Keratinocyte (primary cell): ENCODE data around the gene SLC9A3. TPM values are rescaled to one million over a fixed set of nuclear protein-coding genes. Genes with fewer than 3 reads are reported as not detected.

Source experiments
- DNase-seq: peaks from one replicate; pipeline ENCODE4 v3.0.0-alpha.2; 2011; ENCODE audit warnings: low read depth, missing footprints, low spot score
- FAIRE-seq: peaks from 2 replicates; lab custom pipeline; 2011; peaks lifted over from hg19 to GRCh38; lab: Jason Lieb, UNC
- H2AFZ ChIP-seq: 2 replicates; pipeline ENCODE4 v1.6.0; 2012; ENCODE audit warnings: low read length, control low read depth, inconsistent platforms; ENCODE audit not compliant: control insufficient read depth
- H3K27ac ChIP-seq: 2 replicates; pipeline ENCODE4 v1.5.1; 2011; ENCODE audit warnings: low read length; ENCODE audit not compliant: control insufficient read depth, insufficient read depth
- H3K27me3 ChIP-seq: 3 replicates; pipeline ENCODE4 v1.6.0; 2011; ENCODE audit warnings: low read length; ENCODE audit not compliant: control insufficient read depth, insufficient read depth; ENCODE audit errors: extremely low read depth
- H3K36me3 ChIP-seq, 2 experiments: 2 replicates in 1 of 2; 3 replicates in 1 of 2; pipeline ENCODE4 v1.5.1; 2011; ENCODE audit warnings: low read length in 2 of 2, mild to moderate bottlenecking in 1 of 2; ENCODE audit not compliant: control insufficient read depth in 2 of 2, insufficient read depth in 2 of 2; ENCODE audit errors: extremely low read depth in 1 of 2
- H3K4me1 ChIP-seq: 3 replicates; pipeline ENCODE4 v1.5.1; 2011; ENCODE audit warnings: low read length; ENCODE audit not compliant: control insufficient read depth, insufficient read depth; ENCODE audit errors: extremely low read depth
- H3K4me2 ChIP-seq: 3 replicates; pipeline ENCODE4 v1.6.0; 2011; ENCODE audit warnings: low read depth, low read length; ENCODE audit not compliant: control insufficient read depth, insufficient read depth; ENCODE audit errors: extremely low read depth
- H3K4me3 ChIP-seq, 3 experiments: fragments of 200-600 bp in 1 of 3; sonication (generic) in 1 of 3; 2 replicates in 2 of 3; 3 replicates in 1 of 3; pipeline ENCODE4 v1.5.1; 2011 to 2016; ENCODE audit warnings: low read length in 3 of 3, mild to moderate bottlenecking in 3 of 3, control low read depth in 2 of 3, inconsistent platforms in 1 of 3, low read depth in 1 of 3, mixed read lengths in 1 of 3, mixed run types in 1 of 3, moderate library complexity in 1 of 3; ENCODE audit not compliant: control insufficient read depth in 2 of 3, insufficient read depth in 2 of 3; ENCODE audit errors: extremely low read depth in 1 of 3
- H3K79me2 ChIP-seq: 2 replicates; pipeline ENCODE4 v1.6.0; 2012; ENCODE audit warnings: low read length; ENCODE audit not compliant: control insufficient read depth, insufficient read depth
- H3K9ac ChIP-seq: 3 replicates; pipeline ENCODE4 v1.6.0; 2011; ENCODE audit warnings: low read length; ENCODE audit not compliant: control insufficient read depth, insufficient read depth; ENCODE audit errors: extremely low read depth
- H3K9me1 ChIP-seq: 3 replicates; pipeline ENCODE4 v1.6.0; 2011; ENCODE audit warnings: low read length; ENCODE audit not compliant: control insufficient read depth, insufficient read depth; ENCODE audit errors: extremely low read depth
- H3K9me3 ChIP-seq: 2 replicates; pipeline ENCODE4 v1.5.1; 2012; ENCODE audit warnings: low read depth, low read length; ENCODE audit not compliant: control insufficient read depth
- H4K20me1 ChIP-seq: 3 replicates; pipeline ENCODE4 v1.6.0; 2011; ENCODE audit warnings: low read length; ENCODE audit not compliant: control insufficient read depth, insufficient read depth; ENCODE audit errors: extremely low read depth
- EZH2 ChIP-seq: IDR thresholded peaks from one replicate; pipeline ENCODE4 v1.6.1; 2012; ENCODE audit warnings: inconsistent platforms, mild to moderate bottlenecking, low read length, moderate library complexity
- dilution Hi-C: fragments of 300-500 bp; cut with MboI; formaldehyde crosslinking; loops from one replicate; pipeline ENCODE4 v1.7.0; 2020; ENCODE audit warnings: low sequenced_read_pairs; ENCODE audit not compliant: extremely low pct_ligation_motif_present
- polyA plus RNA-seq, 5 experiments: library from polyadenylated mRNA; depleted of rRNA in 3 of 5; stranded (reverse) in 3 of 5; stranded (forward) in 1 of 5; unstranded in 1 of 5; fragments of >200 nt; gene quantifications; 1 replicate in 1 of 5; 2 replicates in 3 of 5; 3 replicates in 1 of 5; pipeline versions ENCODE4 v1.2.1 to v1.2.3, GENCODE V29; 2011 to 2012; ENCODE audit warnings: missing spikeins in 2 of 5, low read depth in 1 of 5, low replicate concordance in 1 of 5
- TF ChIP-seq, protein P1 (sequence below), 3 experiments: IDR thresholded peaks in 1 of 3; conservative IDR thresholded peaks in 1 of 3; optimal IDR thresholded peaks in 1 of 3; 2 replicates in 2 of 3; 3 replicates in 1 of 3; pipeline versions ENCODE3 to v1.5.1; 2011; ENCODE audit warnings: low read length in 3 of 3, mild to moderate bottlenecking in 3 of 3, moderate library complexity in 2 of 3, control low read depth in 1 of 3, inconsistent platforms in 1 of 3; ENCODE audit not compliant: insufficient read depth in 2 of 3; ENCODE audit errors: extremely low read depth in 1 of 3

The SLC9A3 gene
- polyA plus RNA-seq, 1 donor (not counting 4 experiments of a cell fraction or from before 2014, with no cell fraction given) = 0.55 TPM

DNA sequence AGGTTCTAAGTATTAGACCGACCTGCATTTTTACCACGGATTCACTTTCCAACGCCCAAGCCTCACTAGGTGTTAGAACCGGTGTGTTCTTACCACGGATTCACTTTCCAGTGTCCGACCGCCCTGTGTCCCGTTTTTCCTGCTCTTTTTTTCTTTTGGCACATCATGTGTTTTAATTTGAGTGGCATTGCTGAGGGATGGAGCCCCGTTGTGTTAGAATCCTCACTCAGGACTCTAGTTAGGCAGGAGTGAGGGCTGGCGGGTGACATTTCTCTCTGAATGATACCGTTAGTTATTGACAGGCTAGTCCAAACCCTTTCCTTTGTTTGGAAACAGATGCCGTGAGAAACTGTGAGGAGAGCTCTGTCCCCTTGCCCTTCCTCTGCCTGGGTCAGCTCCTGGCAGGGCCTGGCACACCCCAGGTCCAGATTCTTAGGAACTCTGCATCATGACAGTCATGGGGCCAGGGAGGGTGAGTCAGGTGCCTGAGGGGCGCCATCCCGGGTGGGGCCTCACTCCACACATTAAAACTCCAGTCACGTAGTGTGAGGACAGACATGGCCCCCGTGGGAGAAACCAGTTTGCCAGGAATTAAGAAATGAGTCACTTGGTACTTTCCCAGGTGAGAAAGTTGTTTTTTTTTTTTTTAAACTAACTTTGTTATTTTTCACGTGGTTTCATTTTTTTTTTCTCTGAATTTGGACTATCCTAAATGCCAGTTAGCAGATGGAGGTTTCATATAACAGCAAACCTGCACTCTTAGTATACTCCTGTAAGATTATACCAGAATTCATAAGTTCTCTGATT lies 65.5 kb downstream of the SLC9A3 start:
- H2AFZ ChIP-seq = no peak overlapping the region
- peak overlapping the region; percentile 97 for H3K27ac ChIP-seq
- H4K20me1 ChIP-seq = no peaks in the 10 kb centered on the region
- no peak overlapping the region for H3K4me3 ChIP-seq
- H3K9me3 ChIP-seq = no peaks in the 10 kb centered on the region
- peaks cover 23% of the 10 kb centered on the region for H3K4me1 ChIP-seq
- FAIRE-seq (peak; percentile 23), DNase-seq (peak; percentile 78)
- H3K4me2 ChIP-seq = peak overlapping the region; percentile 62
- H3K9ac ChIP-seq = peak overlapping the region; percentile 77
- dilution Hi-C loops = no loop called here
- peaks cover 31% of the 10 kb centered on the region for H3K79me2 ChIP-seq
- no peaks in the 10 kb centered on the region for H3K27me3 ChIP-seq
- TF ChIP-seq, protein P1, sequence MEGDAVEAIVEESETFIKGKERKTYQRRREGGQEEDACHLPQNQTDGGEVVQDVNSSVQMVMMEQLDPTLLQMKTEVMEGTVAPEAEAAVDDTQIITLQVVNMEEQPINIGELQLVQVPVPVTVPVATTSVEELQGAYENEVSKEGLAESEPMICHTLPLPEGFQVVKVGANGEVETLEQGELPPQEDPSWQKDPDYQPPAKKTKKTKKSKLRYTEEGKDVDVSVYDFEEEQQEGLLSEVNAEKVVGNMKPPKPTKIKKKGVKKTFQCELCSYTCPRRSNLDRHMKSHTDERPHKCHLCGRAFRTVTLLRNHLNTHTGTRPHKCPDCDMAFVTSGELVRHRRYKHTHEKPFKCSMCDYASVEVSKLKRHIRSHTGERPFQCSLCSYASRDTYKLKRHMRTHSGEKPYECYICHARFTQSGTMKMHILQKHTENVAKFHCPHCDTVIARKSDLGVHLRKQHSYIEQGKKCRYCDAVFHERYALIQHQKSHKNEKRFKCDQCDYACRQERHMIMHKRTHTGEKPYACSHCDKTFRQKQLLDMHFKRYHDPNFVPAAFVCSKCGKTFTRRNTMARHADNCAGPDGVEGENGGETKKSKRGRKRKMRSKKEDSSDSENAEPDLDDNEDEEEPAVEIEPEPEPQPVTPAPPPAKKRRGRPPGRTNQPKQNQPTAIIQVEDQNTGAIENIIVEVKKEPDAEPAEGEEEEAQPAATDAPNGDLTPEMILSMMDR (optimal IDR thresholded peaks at IDR 0.05 in 1 of 3, IDR thresholded peaks at IDR 0.05 in 1 of 3, conservative IDR thresholded peaks at IDR 0.05 in 1 of 3; ENCODE audit: extremely low read depth in 1 of 3, insufficient read depth in 2 of 3, low read length in 3 of 3) = no peak
- no peak for TF ChIP-seq EZH2
- H3K9me1 ChIP-seq = peaks cover 2% of the 10 kb centered on the region
- H3K36me3 ChIP-seq = peaks cover 19 to 33% of the 10 kb centered on the region in 2 experiments

DNA sequence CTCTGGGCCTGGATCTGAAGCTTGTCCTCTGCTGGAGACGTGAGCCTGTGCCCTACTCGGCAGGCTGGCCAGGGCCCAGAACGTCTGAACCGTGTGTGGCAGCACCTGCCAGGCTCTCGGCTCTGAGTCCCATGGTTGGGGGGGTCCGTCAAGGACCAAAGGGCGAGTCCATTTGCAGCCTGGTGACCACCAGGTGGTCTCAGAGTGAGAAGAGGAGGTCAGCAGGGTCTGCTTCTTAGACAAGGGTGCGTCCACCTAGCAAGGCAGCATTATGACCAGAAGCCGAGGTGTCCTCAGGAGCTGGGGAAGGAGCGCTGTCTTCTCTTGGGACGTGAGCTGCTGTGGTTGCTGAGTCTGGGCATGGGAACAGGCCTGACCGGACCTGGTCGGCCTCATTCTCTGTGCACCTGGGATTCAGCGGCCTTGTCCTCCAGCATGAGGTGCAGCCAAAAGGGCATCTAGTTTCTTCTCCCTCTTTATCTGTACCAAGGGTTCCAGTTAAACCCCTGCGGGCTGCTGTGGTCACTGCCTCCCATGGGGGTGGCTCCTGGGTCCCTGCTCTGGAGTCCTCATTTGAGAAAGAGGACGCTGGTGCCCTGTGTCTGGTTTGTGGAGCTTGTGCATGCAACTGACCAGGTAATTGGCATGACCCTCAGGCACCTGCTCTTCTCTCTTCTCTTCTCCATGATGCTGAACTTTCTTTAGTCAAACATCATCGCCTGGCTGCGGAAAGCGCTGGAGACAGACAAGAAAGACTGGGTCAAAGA lies 66.9 kb downstream of the SLC9A3 start:
- H3K27ac ChIP-seq = peak overlapping the region; percentile 97
- H3K9ac ChIP-seq = no peak overlapping the region
- dilution Hi-C loops = no loop called here
- no peak overlapping the region for H3K4me3 ChIP-seq
- DNase-seq = no peak
- FAIRE-seq = no peak
- peaks cover 19 to 35% of the 10 kb centered on the region in 2 experiments for H3K36me3 ChIP-seq
- H3K4me1 ChIP-seq = peaks cover 29% of the 10 kb centered on the region
- H3K27me3 ChIP-seq = no peaks in the 10 kb centered on the region
- TF ChIP-seq, protein P1 (optimal IDR thresholded peaks at IDR 0.05 in 1 of 3, IDR thresholded peaks at IDR 0.05 in 1 of 3, conservative IDR thresholded peaks at IDR 0.05 in 1 of 3; ENCODE audit: extremely low read depth in 1 of 3, insufficient read depth in 2 of 3, low read length in 3 of 3) = no peak
- TF ChIP-seq EZH2 = no peak
- no peaks in the 10 kb centered on the region for H4K20me1 ChIP-seq
- H3K4me2 ChIP-seq = no peak overlapping the region
- peaks cover 2% of the 10 kb centered on the region for H3K9me1 ChIP-seq
- H3K79me2 ChIP-seq = peaks cover 31% of the 10 kb centered on the region
- no peak overlapping the region for H2AFZ ChIP-seq
- no peaks in the 10 kb centered on the region for H3K9me3 ChIP-seq
